GM19238 (cell line): Measurements from ENCODE around the gene GMNN.
A peak's percentile ranks its signal among the peaks of the same experiment; 100 is the strongest.
"Not testable (repeated sequence)": the region's sequence is repeated elsewhere in the genome, so short reads cannot be mapped to it uniquely, and the experiment has no call there.

Source experiments
- DNase-seq: peaks from one replicate; pipeline ENCODE4 v3.0.0; 2011; ENCODE audit warnings: low spot score; ENCODE audit not compliant: insufficient read length

GMNN gene

DNA sequence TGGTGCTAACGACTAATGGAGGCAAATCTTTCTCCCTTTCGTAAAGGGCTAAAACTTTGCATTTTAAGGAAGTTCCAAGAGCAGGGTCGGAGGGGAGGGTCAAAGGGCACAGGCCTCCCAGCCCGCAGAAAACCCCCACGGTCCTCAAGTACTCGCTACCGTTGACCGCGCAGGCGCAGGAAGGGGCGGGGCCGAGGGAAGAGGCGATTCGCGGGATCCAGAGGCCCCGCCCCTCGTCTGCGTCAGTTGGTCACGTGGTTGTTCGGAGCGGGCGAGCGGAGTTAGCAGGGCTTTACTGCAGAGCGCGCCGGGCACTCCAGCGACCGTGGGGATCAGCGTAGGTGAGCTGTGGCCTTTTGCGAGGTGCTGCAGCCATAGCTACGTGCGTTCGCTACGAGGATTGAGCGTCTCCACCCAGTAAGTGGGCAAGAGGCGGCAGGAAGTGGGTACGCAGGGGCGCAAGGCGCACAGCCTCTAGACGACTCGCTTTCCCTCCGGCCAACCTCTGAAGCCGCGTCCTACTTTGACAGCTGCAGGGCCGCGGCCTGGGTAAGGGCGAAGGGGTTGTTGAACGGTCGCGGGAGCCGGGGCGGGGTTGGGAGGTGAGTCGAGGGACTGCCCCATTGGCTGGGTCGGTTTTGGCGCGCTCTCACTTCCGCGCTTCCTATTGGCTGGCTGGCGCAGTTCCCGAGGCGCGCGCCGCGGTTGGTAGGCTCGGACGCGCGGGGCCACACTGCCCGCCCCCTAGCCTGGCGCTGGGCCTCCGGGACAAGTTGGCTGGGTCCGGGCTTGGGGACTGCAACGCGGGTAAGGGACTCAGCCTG lies at the start of gene GMNN:
Gene GMNN (plus strand): TSS at position 242 of the 824 bp plus-strand sequence. CDS start 2,310 bp downstream, outside the sequence.
- DNase-seq: peak; percentile 89

DNA sequence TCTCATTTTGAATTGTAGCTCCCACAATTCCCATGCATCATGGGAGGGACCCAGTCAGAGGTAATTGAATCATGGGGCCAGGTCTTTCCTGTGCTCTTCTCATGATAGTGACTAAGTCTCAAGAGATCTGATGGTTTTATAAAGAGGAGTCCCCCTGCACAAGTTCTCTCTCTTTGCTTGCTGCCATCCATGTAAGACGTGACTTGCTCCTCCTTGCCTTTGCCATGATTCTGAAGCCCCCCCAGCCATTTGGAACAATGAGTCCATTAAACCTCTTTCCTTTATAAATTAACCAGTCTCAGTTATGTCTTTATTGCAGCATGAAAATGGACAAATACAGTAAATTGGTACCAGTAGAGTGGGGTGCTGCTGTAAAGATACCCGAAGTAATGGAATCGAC lies 44.1 kb upstream of the GMNN start:
- DNase-seq: not testable (repeated sequence)

DNA sequence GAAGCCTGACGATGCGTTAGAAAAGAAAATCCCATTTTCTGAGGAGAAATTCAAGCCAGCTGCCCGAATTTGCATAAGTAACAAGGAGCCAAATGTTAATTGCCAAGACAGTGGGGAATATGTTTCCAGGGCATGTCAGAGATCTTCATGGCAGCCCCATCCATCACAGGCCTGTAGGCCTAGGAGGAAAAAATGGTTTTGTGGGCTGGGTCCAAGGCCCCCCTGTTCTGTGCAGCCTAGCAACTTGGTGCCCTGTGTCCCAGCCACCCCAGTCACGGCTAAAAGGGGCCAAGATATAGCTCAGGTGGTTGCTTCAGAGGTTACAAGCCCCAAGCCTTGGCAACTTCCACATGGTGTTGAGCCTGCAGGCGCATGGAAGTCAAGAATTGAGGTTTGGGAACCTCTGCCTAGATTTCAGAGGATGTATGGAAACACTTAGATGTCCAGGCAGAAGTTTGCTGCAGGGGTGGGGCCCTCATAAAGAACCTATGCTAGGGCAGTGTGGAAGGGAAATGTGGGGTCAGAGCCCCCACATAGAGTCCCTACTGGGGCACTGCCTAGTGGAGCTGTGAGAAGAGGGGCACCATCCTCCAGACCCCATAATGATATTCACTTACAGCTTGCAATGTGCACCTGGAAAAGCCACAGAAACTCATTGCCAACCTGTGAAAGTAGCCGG lies 43.1 kb upstream of the GMNN start:
- DNase-seq: not testable (repeated sequence)

DNA sequence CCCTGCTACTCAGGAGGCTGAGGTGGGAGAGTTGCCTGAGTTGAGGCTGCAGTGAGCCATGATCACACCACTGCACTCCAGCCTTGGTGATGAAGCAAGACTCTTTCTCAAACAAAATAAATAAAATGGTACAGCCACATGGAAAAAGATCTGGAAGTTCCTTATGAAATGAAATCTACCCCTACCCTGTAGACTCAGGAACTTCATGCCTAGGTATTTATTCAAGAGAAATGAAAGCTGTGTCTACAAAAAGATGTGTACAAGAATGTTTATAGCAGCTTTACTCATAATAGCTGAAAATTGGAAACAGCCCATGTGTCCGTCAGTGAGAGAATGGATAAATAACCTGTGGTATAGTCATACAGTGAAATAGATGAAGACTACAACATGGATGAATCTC lies 40.6 kb upstream of the GMNN start:
- DNase-seq: no peak

DNA sequence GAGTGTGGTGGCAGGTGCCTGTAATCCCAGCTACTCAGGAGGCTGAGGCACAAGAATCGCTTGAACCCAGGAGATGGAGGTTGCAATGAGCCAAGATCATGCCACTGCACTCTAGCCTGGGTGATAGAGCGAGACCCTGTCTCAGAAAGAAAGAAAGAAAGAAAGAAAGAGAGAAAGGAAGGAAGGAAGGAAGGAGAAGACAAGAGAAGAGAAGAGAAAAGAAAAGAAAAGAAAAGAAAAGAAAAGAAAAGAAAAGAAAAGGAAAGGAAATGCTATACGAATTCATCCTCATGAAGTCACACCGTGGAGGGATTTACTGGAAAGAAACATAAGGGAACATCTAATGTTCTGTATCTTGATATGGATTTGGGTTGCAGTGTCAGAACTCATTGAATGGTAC lies 40.0 kb upstream of the GMNN start:
- DNase-seq: not testable (repeated sequence)

DNA sequence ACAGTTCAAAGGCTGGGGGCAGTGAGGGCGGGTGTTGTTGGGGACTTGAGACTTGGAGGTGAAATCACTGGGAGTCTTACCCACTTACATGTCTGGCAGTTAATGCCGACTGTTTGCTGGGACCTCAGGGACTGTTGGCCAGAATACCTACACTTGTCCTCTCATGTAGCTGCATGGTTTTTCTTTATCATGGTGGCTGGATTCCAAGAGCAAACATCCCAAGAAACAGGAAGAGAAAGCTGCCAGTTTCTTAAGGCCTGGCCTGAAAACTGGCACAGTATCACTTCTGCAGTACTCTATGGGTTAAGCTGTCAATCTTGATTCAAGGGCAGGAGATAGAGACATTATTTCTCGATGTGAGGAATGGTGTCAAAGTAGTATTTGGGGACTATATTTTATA lies 36.0 kb upstream of the GMNN start:
- DNase-seq: no peak

DNA sequence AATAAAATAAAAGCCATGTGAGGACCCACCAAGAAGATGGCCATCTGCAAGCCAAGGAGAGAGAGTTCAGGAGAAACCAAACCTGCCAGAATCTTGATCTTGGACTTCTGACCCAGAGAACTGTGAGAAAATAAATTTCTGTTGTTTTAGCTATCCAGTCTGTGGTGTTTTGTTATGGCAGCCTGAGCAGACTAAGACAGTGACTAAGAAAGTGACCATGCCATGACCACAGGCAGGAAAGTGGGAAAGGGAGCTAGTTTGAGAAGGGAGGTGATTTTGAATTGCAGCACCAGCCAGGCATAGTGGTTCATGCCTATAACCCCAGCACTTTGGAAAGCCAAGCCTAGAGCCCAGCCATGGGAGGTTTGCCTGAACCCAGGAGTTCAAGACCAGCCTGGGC lies 33.9 kb upstream of the GMNN start:
- DNase-seq: no peak

GRCh38 chr6:24742216-24742738 lies 32.5 kb upstream of the GMNN start:
- no peak for DNase-seq

DNA sequence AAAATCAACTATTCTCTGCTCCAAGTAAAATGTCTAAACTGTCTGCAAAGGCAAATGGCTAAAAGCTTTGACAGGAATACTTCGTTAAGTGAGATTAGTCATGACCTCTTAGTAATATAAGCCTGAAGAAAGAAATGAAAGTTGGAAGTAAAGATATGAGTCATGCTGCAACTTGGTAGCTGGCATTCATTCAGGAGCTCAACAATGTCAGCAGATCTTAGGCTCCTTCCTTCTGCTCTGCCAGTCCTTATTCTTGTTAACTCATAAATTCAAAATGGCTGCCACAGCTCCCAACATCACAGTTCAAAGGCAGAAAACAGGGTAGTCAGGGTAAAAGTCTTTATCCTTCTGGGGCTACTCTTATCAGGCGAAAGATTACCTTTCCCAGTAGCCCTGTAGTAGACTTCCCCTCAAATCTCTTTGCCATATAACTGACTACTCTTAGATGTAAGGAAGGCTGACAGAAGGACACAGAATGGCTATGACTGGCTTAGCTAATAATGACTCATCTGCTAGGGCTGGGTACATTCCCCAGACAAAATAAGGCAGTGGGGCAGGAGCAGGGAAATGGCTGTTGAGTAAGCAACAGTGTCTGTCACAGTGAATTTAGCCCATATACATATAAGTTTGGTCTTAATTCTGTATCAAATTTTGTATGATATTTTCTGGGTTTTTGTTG lies 31.3 kb upstream of the GMNN start:
- peak; percentile 32 for DNase-seq

- DNase-seq: no peak
Measured at GRCh38 chr6:24743944-24744335, 30.8 kb upstream of the GMNN start.

DNA sequence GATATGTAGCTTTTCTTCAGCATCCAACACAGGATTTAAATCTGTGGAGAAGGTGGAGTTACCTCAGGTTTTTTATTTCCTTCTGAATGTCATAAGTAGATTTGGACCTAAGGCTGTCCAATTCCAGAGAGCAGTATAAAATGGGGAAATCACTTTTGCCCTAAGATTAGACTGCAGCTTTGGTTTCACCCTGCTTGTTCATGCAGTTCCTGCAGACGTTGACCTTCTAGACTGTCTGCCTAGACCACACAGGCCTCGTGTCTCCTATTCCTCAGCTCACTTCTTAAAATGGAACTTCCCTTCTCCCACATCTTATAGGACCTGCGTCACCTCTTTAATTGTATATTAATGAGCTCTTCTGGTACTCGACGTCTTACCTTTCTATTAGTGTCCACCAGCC lies 29.8 kb upstream of the GMNN start:
- DNase-seq: no peak

DNA sequence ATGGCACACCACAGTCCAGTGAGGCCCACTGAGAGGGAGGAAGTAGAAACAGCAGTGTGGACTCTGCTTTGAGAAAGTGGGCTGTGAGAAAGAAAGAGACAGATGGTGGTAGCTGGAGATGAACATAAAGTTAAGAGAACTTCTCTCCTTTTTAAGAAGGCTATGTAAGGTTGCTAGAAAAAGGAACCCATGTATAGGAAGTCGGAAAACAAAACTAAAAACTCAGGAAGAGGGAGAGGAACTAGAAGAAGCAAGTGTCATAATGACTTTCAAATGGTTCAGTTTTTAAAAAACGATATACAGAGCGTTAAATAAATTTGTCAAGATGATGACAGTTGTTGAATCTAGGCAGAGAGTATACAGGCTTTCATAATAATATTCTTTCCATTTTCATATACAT lies 25.4 kb upstream of the GMNN start:
- no peak for DNase-seq

- not testable (repeated sequence) for DNase-seq
Measured at GRCh38 chr6:24750878-24751277, 23.9 kb upstream of the GMNN start.

DNA sequence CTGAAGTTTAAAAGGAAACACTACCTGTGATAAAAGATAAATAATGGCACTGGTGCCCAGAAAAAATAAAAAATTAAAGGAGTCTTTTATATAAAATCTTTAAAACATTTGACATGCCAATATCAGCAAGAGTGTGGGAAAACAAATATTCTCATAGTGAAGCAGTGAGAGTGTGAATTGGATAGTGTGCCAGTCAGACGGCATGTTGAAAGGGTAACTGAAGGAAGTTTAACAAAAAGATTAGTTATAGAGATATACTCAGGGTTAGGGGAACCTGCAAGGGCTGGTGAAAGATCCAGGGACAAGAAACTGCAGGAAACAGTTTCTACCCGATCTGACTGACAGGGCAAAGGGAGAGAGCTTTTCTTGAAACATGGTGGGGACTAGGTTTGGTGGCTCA lies 22.2 kb upstream of the GMNN start:
- no peak for DNase-seq

DNA sequence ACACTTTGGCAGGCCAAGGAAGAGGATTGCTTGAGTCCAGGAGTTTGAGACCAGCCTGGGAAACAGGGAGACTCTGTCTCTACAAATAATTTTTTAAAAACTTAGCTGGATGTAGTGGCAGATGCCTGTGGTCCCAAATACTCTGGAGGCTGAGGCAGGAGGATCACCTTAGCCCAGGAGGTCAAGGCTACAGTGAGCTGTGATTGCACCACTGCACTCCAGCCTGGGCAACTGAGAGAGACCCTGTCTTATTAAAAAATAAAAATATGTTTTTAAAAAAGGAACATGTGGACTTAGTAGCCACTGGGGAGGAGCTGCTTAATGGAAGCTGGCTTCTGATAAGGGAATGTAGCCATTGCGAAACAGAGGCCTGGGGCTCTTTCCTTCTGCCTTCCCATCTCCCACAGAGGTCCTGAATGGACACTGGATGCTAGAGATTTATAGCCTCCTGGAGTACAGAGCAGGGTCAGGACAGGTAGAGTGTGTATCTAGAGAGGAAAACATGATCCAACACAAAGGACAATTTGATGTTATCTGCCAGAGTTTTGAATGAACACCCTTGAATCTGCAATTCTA lies 21.7 kb upstream of the GMNN start:
- DNase-seq: no peak

DNA sequence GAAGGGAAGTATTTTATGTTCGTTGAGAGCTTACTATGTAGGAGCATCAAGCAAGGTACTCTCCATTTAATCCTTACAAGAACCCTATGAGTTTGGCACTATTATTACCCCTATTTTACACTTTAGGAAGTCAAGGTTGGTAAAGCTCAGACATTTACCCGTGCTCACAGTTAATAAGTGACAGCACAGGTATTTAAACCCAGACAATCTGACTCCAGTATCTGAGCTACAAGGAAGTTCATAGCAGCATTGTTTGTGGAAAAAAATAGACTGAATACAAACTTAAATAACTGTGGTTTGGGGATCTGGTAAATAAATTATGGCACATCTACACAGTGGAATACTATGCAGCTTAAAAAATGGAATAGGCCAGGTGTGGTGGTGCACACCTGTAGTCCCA lies 21.2 kb upstream of the GMNN start:
- no peak for DNase-seq

GRCh38 chr6:24754378-24754777 lies 20.4 kb upstream of the GMNN start:
- not testable (repeated sequence) for DNase-seq

- no peak for DNase-seq
Measured at GRCh38 chr6:24755279-24755678, 19.5 kb upstream of the GMNN start.

DNA sequence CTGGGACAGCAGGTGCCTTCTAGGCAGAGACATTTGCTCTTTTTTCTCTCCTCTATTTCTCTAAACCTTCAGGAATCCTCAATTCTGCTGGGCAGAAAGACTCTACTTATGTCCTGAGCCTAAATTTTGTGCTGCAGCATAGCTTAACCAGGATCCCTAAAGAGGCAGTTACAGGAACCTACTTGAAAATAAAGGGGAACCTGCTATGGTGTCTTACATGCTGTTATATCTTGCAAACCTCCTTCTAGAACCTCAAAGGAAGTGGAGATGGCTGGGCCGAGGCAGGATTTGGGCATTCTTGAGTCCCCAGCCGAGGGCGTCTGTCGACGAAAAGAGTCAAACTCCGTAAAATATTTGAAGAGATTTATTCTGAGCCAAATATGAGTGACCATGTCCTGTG lies 17.1 kb upstream of the GMNN start:
- DNase-seq: no peak

DNA sequence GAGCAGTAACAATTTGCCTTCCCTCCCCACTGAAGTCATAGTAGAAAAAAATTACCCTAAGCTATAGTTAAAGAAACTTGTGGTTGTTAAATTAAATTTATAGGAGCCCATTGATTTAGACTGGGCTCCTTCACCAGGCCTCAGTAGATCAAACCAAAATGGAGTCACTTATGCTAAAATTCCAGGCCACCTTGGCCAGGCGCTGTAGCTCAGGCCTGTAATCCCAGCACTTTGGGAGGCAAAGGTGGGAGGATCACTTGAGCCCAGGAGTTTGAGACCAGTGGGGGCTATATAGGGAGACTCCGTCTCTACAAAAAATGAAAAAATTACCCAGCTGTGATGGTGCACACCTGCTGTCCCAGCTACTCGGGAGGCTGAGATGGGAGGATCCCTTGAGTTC lies 15.0 kb upstream of the GMNN start:
- no peak for DNase-seq

GRCh38 chr6:24760210-24760609 lies 14.5 kb upstream of the GMNN start:
- no peak for DNase-seq
